ENCODE measurements around the gene MRO. TPM values are rescaled to one million over a fixed set of nuclear protein-coding genes. Genes with fewer than 3 reads are reported as not detected.

The MRO gene
- total and polyA plus RNA-seq, 2 of the 8 experiments (the other 6 are each of a cell fraction or from before 2014, with no cell fraction given): 0.65 to 1.0 TPM

DNA sequence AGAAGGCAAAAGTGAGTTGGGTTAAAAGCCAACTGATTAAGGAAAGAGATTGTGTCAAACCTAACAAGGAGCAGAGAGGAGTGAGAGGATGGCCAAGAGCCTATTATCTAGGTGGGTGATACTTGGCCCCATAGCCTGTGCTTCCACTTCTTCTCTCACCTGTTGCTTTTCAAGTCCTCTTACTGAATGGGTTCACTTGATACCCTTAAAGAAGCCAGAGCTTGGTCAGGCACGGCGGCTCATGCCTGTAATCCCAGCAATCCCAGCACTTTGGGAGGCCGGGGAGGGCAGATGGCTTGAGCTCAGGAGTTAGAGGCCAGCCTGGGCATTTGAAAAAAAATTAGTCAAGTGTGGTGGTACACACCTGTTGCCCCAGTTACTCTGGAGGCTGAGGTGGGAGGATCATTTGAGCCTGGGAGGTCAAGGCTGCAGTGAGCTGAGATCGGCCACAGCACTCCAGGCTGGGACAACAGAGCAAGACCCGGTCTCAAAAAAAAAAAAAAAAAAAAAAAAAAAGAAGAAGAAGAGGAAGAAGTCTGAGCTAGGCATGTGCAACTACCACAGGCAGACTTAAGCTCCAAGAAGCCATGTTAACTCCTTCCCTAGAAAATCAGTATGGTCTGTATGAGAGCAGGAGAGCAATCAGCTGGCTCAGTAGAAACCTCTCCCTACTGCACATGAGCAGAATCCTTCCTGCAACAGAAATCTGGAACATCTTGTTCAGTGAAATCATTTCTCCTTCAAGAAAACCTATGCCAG, 30.7 kb upstream of the MRO start:
- Histone ChIP-seq H3K27ac (ENCODE audit: low read depth, low read length) (no peak overlapping the region), H2AFZ (ENCODE audit: low read length) (no peak overlapping the region), H3K18ac (ENCODE audit: extremely low read depth, low read length) (no peak overlapping the region), H2BK12ac (ENCODE audit: low read depth, low read length) (no peak overlapping the region), H4K8ac (ENCODE audit: extremely low read depth, insufficient read depth, low read length) (no peak overlapping the region), H2BK15ac (ENCODE audit: low read length) (no peak overlapping the region), H3K14ac (ENCODE audit: insufficient read length) (no peak overlapping the region), H3K79me1 (ENCODE audit: low read depth, low read length) (no peaks in the 10 kb centered on the region), H2BK5ac (ENCODE audit: low read depth, low read length) (no peak overlapping the region), H3K4me3 (ENCODE audit: extremely low read depth in 1 of 4, insufficient read depth in 2 of 4, low read depth in 3 of 4, low read length in 4 of 4) (no peak overlapping the region), H3K4me2 (ENCODE audit: insufficient read depth in 1 of 2, low read depth in 2 of 2, low read length in 2 of 2) (no peak overlapping the region), H3K23ac (ENCODE audit: insufficient read length) (no peak overlapping the region), H3K27me3 (replicated peaks in 1 of 4; ENCODE audit: control insufficient read depth in 3 of 4, extremely low read depth in 1 of 4, insufficient read depth in 3 of 4, low read length in 3 of 4) (no peaks in the 10 kb centered on the region), H4K20me1 (replicated peaks in 1 of 2; ENCODE audit: control insufficient read depth in 1 of 2, insufficient read depth in 2 of 2, low read length in 2 of 2) (no peaks in the 10 kb centered on the region), H3K36me3 (ENCODE audit: control insufficient read depth in 2 of 4, insufficient read depth in 4 of 4, low read length in 3 of 4) (no peaks in the 10 kb centered on the region), H3K4me1 (replicated peaks in 1 of 4; ENCODE audit: control insufficient read depth in 3 of 4, insufficient read depth in 4 of 4, low read length in 3 of 4) (no peaks in the 10 kb centered on the region), H3K9me3 (ENCODE audit: insufficient read depth in 2 of 2, low read depth in 1 of 2, low read length in 1 of 2) (peaks cover 0 to 3% of the 10 kb centered on the region in 2 experiments; a peak in 1 of 4 replicates), H3K79me2 (ENCODE audit: control insufficient read depth in 1 of 2, insufficient read depth in 2 of 2, low read length in 2 of 2) (no peaks in the 10 kb centered on the region), H4K91ac (replicated peaks; ENCODE audit: insufficient read length, low read length) (no peak overlapping the region), H3K56ac (replicated peaks; ENCODE audit: insufficient read length, low read depth, low read length) (no peak overlapping the region), H2BK20ac (ENCODE audit: low read length) (no peak overlapping the region), H4K5ac (ENCODE audit: insufficient read length, low read depth, low read length) (no peak overlapping the region), H3K4ac (replicated peaks; ENCODE audit: insufficient read length, low read depth, low read length) (no peak overlapping the region), H3K9ac (replicated peaks in 1 of 4; ENCODE audit: extremely low read depth in 1 of 4, low read depth in 3 of 4, low read length in 3 of 4) (no peak overlapping the region), H3K23me2 (ENCODE audit: low read depth, low read length) (no peaks in the 10 kb centered on the region), H2AK5ac (ENCODE audit: low read depth, low read length) (no peak overlapping the region), H2BK120ac (replicated peaks; ENCODE audit: low read depth, low read length) (no peak overlapping the region)
- no peak for DNase-seq (ENCODE audit: low read depth in 1 of 2, low spot score in 2 of 2)
- no peak for FAIRE-seq
- ChIA-PET CTCF (ENCODE audit: partially characterized antibody) (no interaction called here), POLR2A (ENCODE audit: partially characterized antibody) (no interaction called here)
- TF ChIP-seq CBX8 (IDR thresholded peaks at IDR 0.05; ENCODE audit: borderline replicate concordance, low read depth, low read length) (no peak), CTBP2 (IDR thresholded peaks at IDR 0.05; ENCODE audit: borderline replicate concordance, insufficient read depth, insufficient read length, low read length) (no peak), RNF2 (IDR thresholded peaks at IDR 0.05; ENCODE audit: borderline replicate concordance, low read depth, low read length, missing control alignments, poor library complexity, severe bottlenecking) (no peak), HDAC6 (IDR thresholded peaks at IDR 0.05; ENCODE audit: low read depth, low read length) (no peak), RBBP5 (IDR thresholded peaks at IDR 0.05; ENCODE audit: borderline replicate concordance, low read depth, low read length) (no peak), POLR2A (IDR thresholded peaks at IDR 0.05; ENCODE audit: control extremely low read depth in 1 of 2, low read depth in 2 of 2, low read length in 2 of 2) (no peak)
- WGBS, 2 experiments (ENCODE audit: extremely low coverage in 1 of 2, insufficient coverage in 1 of 2, insufficient read length in 1 of 2, insufficient replicate concordance in 2 of 2, low coverage in 1 of 2, low lambda C conversion rate in 2 of 2, missing lambda C conversion rate in 1 of 2): 80% methylated on average over 4 of the region's 5 CpGs; no CpG with 5 or more reads in 1 of the 2 experiments
